Measurements from ENCODE around the gene GGNBP2. TPM values are rescaled to one million over a fixed set of nuclear protein-coding genes. Genes with fewer than 3 reads are reported as not detected.

Gene GGNBP2
- total RNA-seq, 4 donors from 2014 or later: 41.6 to 55.8 (median 54.2) TPM

GRCh38 chr17:36611345-36612072 lies 66.8 kb downstream of the GGNBP2 start:
- H3K27me3 ChIP-seq: peaks cover 0 to 33% (median 0%) of the 10 kb centered on the region in 4 donors
- H3K9me3 ChIP-seq: no peaks in the 10 kb centered on the region
- intact Hi-C loops (cut with DNase I): no loop called here
- TF ChIP-seq CTCF (IDR thresholded peaks at IDR 0.05): no peak
- no peak for TF ChIP-seq POLR2AphosphoS5 (IDR thresholded peaks at IDR 0.05)
- TF ChIP-seq EP300 (IDR thresholded peaks at IDR 0.05): no peak
- TF ChIP-seq POLR2A (IDR thresholded peaks at IDR 0.05; ENCODE audit: low read depth): no peak
- H3K27ac ChIP-seq (replicated peaks in 1 of 4): no peak overlapping the region
- no peak overlapping the region for H3K4me3 ChIP-seq
- peaks cover 2 to 11% (median 8%) of the 10 kb centered on the region in 4 donors for H3K4me1 ChIP-seq
- no peak for DNase-seq (ENCODE audit: extremely low spot score)
- 79% methylated on average over 9 of the region's 9 CpGs for WGBS
- H3K36me3 ChIP-seq: peaks cover 0 to 8% (median 0%) of the 10 kb centered on the region in 4 donors

DNA sequence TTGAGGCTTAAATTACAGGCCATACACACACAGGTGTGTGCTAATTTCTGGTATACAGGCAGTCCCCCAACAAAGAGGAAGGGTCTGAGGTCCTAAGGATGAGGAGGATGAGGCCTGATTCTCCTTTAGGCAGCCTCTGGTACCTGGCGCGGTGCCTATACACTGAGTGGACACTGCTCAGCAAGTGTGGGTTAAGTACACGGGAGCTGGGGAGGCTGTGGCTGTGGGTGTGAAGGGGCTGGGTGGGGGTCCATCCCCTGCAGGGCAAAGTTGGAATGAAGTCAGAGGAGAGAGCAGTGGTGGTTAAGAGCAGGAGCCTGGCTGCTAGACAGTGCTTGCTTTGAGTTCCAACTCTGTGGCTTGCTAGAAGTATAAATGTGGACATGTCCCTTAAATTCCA lies 67.6 kb downstream of the GGNBP2 start:
- H3K4me3 ChIP-seq: no peak overlapping the region
- no peak overlapping the region for H3K27ac ChIP-seq (replicated peaks in 1 of 4)
- 78% methylated on average over 3 of the region's 3 CpGs for WGBS
- no peak for TF ChIP-seq EP300 (IDR thresholded peaks at IDR 0.05)
- TF ChIP-seq POLR2AphosphoS5 (IDR thresholded peaks at IDR 0.05): no peak
- TF ChIP-seq CTCF (IDR thresholded peaks at IDR 0.05): no peak
- no peak for TF ChIP-seq POLR2A (IDR thresholded peaks at IDR 0.05; ENCODE audit: low read depth)
- no peaks in the 10 kb centered on the region for H3K9me3 ChIP-seq
- peaks cover 0 to 41% (median 0%) of the 10 kb centered on the region in 4 donors for H3K27me3 ChIP-seq
- H3K36me3 ChIP-seq: peaks cover 0 to 8% (median 0%) of the 10 kb centered on the region in 4 donors
- H3K4me1 ChIP-seq: peaks cover 2 to 11% (median 8%) of the 10 kb centered on the region in 4 donors
- no peak for DNase-seq (ENCODE audit: extremely low spot score)
- intact Hi-C loops (cut with DNase I): no loop called here

GRCh38 chr17:36613155-36613554 lies 68.4 kb downstream of the GGNBP2 start:
- WGBS: 50% methylated on average over 1 of the region's 4 CpGs
- DNase-seq (ENCODE audit: extremely low spot score): no peak
- TF ChIP-seq EP300 (IDR thresholded peaks at IDR 0.05) (no peak), CTCF (IDR thresholded peaks at IDR 0.05) (no peak), POLR2AphosphoS5 (IDR thresholded peaks at IDR 0.05) (no peak), POLR2A (IDR thresholded peaks at IDR 0.05; ENCODE audit: low read depth) (no peak)
- H3K27me3 ChIP-seq: peaks cover 0 to 50% (median 0%) of the 10 kb centered on the region in 4 donors
- H3K9me3 ChIP-seq: no peaks in the 10 kb centered on the region
- H3K4me3 ChIP-seq: no peak overlapping the region
- H3K27ac ChIP-seq (replicated peaks in 1 of 4): no peak overlapping the region
- peaks cover 0 to 1% (median 0%) of the 10 kb centered on the region in 4 donors for H3K36me3 ChIP-seq
- intact Hi-C loops (cut with DNase I): no loop called here
- H3K4me1 ChIP-seq: peaks cover 2 to 11% (median 8%) of the 10 kb centered on the region in 4 donors

DNA sequence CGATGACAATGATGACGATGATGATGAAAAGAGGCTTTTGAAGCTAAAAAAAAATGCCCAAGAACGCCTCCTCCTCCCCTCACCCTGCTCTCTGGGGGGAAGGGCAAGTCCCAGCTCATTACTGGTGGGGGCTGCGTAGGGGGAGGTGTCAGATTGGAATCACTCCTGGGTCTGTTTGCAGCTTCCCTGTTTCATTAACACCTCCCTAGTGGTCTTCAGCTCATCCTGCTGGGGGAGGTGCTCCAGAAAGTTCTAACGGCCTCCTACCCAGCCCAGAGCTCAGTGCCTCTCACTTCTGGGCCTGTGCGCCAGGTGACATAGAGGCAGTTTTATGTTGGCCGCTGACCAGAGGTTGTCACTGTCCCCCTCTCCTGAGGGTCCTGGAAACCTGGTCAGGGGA lies 69.4 kb downstream of the GGNBP2 start:
- H3K4me3 ChIP-seq: no peak overlapping the region
- peaks cover 2 to 3% (median 2%) of the 10 kb centered on the region in 4 donors for H3K4me1 ChIP-seq
- H3K27ac ChIP-seq (replicated peaks in 1 of 4): no peak overlapping the region
- no peak for DNase-seq (ENCODE audit: extremely low spot score)
- no peaks in the 10 kb centered on the region for H3K36me3 ChIP-seq
- peaks cover 0 to 56% (median 0%) of the 10 kb centered on the region in 4 donors for H3K27me3 ChIP-seq
- WGBS: 63% methylated on average over 7 of the region's 7 CpGs
- intact Hi-C loops (cut with DNase I): no loop called here
- no peaks in the 10 kb centered on the region for H3K9me3 ChIP-seq
- TF ChIP-seq EP300 (IDR thresholded peaks at IDR 0.05): no peak
- no peak for TF ChIP-seq POLR2A (IDR thresholded peaks at IDR 0.05; ENCODE audit: low read depth)
- TF ChIP-seq POLR2AphosphoS5 (IDR thresholded peaks at IDR 0.05): no peak
- TF ChIP-seq CTCF (IDR thresholded peaks at IDR 0.05): no peak

All from esophagus muscularis mucosa (tissue), 4 donors.